T-helper 17 cell (primary cell): ENCODE results near the gene FARP2. TPM values are rescaled to one million over a fixed set of nuclear protein-coding genes. Genes with fewer than 3 reads are reported as not detected.
"Not testable (repeated sequence)": the region's sequence is repeated elsewhere in the genome, so short reads cannot be mapped to it uniquely, and the experiment has no call there.

ENCODE experiments used
- ATAC-seq: fragments of 150-1000 bp; cut with Tn5 transposase; 2 replicates; pipeline ENCODE4 v1.10.0; 2021; ENCODE audit warnings: mild to moderate bottlenecking, moderate library complexity
- DNase-seq, 3 donors: peaks; one replicate each; pipeline versions ENCODE4 v3.0.0 to v3.0.0-alpha.2; 2020 to 2021
- H3K9me3 ChIP-seq: one replicate; pipeline ENCODE4 v1.7.0; 2013; ENCODE audit warnings: low read length, mild to moderate bottlenecking; ENCODE audit not compliant: control insufficient read depth, poor library complexity, severe bottlenecking
- H3K27ac Mint-ChIP-seq: one replicate; pipeline ENCODE4 v1.8.0; 2022; ENCODE audit warnings: mild to moderate bottlenecking, moderate library complexity, mixed read lengths
- H3K27me3 Mint-ChIP-seq: one replicate; pipeline ENCODE4 v1.8.0; 2022; ENCODE audit warnings: mixed read lengths
- H3K36me3 Mint-ChIP-seq: one replicate; pipeline ENCODE4 v1.8.0; 2022; ENCODE audit warnings: low read depth, mixed read lengths
- H3K4me1 Mint-ChIP-seq: one replicate; pipeline ENCODE4 v1.8.0; 2022; ENCODE audit warnings: mild to moderate bottlenecking, mixed read lengths
- H3K4me3 Mint-ChIP-seq: one replicate; pipeline ENCODE4 v1.8.0; 2022; ENCODE audit warnings: mild to moderate bottlenecking, moderate library complexity, mixed read lengths
- total RNA-seq, 4 donors: library from RNA in 2 of 4; stranded (reverse) in 2 of 4; gene quantifications; one replicate each; pipeline ENCODE4 v1.2.3 and lab custom pipeline; 2022 to 2026

FARP2 gene
- total RNA-seq, 2 donors from 2014 or later: 18.0 to 28.1 TPM

DNA sequence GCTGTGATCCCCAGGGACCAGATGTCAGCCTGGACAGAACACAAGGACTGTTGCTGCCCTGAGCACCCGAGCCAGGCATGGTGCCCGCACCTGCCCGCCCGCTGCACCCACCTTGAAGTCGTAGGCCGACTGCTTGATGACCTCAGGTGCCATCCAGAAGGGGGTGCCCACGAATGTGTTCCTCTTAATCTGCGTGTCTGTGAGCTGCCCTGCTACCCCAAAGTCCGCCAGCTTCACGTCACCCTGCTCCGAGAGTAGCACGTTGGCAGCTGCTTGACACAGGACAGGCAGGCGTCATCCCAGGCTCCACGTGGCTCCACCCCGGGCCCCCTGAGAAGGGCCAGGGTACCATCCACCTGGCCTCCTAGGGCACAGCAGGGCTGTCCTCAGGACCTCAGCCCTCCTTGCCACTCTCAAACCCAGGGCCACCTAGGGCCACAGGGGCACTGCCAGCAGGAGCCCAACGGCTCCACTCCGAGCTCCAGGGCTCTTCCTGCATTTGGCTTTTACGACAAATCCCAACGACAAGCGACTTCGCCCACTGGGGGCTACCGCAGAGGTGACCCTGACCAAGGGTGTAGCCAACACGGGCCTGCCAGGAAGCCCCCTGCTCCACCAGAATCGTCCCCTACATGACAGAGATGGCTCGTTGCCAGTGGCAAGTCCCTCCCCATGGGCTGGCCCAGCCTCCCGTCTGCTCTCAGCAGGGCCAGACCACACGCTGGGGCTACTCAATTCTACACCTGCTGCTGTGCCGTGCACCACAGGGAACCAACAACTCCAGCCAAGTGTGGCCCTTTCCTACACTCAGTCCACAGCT, 143.3 kb downstream of the FARP2 start:
- H3K4me3 Mint-ChIP-seq: no peak overlapping the region
- no peak for ATAC-seq
- H3K27ac Mint-ChIP-seq: no peak overlapping the region
- DNase-seq: no peak
- no peaks in the 10 kb centered on the region for H3K36me3 Mint-ChIP-seq
- H3K4me1 Mint-ChIP-seq: peaks cover 3% of the 10 kb centered on the region
- no peaks in the 10 kb centered on the region for H3K27me3 Mint-ChIP-seq
- no peaks in the 10 kb centered on the region for H3K9me3 ChIP-seq

DNA sequence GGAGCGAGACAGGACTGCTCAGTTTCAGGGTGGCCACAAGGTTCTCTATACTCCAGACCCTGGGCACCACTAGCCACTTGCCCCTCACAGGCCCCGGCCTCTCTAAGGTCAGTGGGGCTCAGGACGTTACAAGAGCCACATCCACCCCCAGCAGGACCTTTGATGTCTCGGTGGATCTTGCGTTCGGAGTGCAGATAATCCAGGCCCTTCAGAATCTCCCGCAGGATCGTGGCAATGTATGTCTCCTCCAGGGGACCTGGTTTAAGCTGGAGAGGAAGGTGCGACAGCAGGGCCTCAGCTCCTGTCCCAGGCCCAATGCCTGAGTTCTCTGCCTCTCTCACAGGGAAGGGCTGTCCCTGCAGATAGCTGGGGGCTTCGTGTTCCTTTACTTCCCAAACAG, 143.9 kb downstream of the FARP2 start:
- no peak for DNase-seq
- no peak for ATAC-seq
- Mint-ChIP-seq H3K36me3 (no peaks in the 10 kb centered on the region), H3K4me1 (peaks cover 6% of the 10 kb centered on the region), H3K27ac (no peak overlapping the region), H3K4me3 (no peak overlapping the region), H3K27me3 (no peaks in the 10 kb centered on the region)
- no peaks in the 10 kb centered on the region for H3K9me3 ChIP-seq

DNA sequence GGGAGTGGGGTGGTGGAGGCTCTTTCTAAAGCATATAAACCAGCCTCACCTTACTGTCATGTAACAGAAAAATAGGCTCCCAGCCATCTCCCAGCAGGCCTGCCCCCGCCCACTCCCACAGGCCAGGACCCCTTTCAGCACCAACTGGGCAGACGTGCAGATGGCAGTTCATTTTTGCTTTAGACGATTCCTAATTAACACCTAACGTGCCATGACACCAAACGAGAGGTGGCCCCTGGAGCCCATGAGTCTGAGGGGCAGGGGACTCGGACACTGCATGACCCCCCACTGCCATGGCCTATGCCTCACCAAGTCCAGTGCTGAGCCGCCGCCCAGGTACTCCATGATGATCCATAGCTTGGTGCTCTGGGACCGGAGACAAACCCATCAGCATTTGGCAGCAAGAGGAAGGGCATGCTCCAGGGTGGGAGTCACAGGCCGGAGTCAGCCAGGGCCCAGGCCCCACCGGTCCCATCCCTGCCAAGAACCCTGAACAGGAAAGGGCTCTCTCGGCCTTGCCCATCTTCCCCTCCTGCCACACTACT, 144.4 kb downstream of the FARP2 start:
- DNase-seq (no peak), ATAC-seq (no peak)
- Mint-ChIP-seq H3K4me3 (no peak overlapping the region), H3K27me3 (no peaks in the 10 kb centered on the region), H3K36me3 (no peaks in the 10 kb centered on the region), H3K4me1 (peaks cover 11% of the 10 kb centered on the region), H3K27ac (no peak overlapping the region)
- H3K9me3 ChIP-seq: no peaks in the 10 kb centered on the region

DNA sequence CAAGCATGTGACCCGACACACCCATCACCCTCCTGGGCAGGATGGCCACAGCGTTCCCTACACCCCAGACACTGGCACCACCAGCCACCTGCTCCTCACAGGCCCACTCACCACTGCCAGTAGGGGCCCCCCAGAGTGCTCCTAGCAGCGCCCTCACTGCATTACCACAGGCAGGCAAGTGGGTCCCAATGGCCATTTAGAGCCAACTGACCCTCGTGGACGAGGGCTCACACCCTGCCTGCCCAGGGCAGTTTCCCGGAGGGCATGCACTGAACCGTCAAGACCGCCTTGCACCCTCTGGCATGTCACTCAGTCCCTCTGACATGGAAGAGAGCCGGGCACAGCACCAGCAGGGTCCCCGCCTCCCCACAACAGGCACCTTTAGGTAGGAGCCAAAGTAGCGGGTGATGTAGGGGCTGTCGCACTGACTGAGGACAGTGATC, 145.0 kb downstream of the FARP2 start:
- H3K27ac Mint-ChIP-seq: no peak overlapping the region
- no peak overlapping the region for H3K4me3 Mint-ChIP-seq
- peaks cover 11% of the 10 kb centered on the region for H3K4me1 Mint-ChIP-seq
- H3K36me3 Mint-ChIP-seq: no peaks in the 10 kb centered on the region
- H3K9me3 ChIP-seq: no peaks in the 10 kb centered on the region
- ATAC-seq: no peak
- no peak for DNase-seq
- no peaks in the 10 kb centered on the region for H3K27me3 Mint-ChIP-seq

DNA sequence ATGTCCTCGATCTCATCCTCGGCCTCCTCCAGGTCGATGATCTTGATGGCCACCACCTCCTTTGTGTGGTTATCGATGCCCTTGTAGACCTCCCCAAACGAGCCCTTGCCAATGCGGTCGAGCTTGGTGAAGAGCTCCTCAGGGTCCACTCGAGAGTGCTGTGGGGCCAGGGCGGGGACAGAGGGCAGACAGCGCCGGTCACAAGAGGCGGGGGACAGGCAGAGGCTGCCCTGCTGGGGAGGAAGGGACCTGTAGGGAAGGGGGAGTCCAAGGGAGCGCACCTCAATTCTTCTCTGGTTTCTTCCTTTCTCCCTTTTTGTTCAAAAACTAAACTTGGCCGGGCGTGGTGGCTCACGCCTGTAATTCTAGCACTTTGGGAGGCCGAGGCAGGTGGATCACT, 145.5 kb downstream of the FARP2 start:
- Mint-ChIP-seq H3K4me1 (peaks cover 13% of the 10 kb centered on the region), H3K4me3 (no peak overlapping the region), H3K27me3 (no peaks in the 10 kb centered on the region), H3K36me3 (no peaks in the 10 kb centered on the region), H3K27ac (no peak overlapping the region)
- DNase-seq (no peak), ATAC-seq (no peak)
- H3K9me3 ChIP-seq: no peaks in the 10 kb centered on the region

DNA sequence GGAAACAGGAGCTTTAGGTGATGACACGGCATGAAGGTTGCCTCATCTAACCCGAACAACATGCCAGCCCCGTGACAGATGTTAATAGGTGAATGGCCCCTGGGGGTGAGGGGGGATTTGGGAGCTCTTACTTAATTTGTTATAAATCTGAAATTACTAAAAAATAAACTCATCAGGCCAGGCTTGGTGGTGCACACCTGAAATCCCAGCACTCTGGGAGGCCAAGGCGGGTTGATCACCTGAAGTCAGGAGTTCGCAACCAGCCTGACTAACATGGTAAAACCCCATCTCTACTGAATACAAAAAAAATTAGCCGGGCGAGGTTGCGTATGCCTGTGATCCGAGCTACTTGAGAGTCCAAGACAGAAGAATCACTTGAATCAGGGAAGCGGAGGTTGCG, 146.2 kb downstream of the FARP2 start:
- ATAC-seq: no peak
- Mint-ChIP-seq H3K4me1 (peaks cover 16% of the 10 kb centered on the region), H3K27me3 (no peaks in the 10 kb centered on the region), H3K27ac (no peak overlapping the region), H3K4me3 (no peak overlapping the region), H3K36me3 (no peaks in the 10 kb centered on the region)
- no peak for DNase-seq
- no peaks in the 10 kb centered on the region for H3K9me3 ChIP-seq

DNA sequence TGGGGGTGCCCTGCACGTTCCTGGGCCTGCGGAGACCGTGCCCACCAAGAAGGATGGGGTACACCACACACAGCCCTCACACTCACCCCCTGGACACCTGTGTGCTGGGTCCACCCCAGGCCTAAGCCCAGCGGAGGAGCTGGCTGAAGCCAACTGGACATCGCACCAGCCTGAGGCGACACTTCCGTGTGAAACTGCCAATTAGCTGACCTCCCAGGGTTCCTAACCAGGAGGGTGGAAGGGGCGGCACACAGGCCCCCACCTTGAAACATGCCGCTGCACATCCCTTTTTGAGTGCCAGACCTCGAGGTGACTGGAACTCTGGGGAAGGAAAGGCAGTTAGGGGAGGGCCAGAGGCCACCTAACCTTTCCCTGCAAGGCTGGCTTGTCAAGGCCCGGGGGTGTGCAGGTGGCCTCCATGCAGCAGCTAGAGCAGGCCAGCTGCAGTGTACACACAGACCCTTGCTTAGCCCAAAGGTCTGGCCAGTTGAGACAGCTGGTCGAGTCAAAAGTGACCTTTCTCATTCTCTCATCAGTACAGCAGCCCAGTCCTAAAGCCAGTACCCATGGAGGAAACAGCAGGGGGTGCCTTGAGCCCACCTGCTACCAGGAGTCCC, 147.8 kb downstream of the FARP2 start:
- Mint-ChIP-seq H3K36me3 (no peaks in the 10 kb centered on the region), H3K4me3 (no peak overlapping the region), H3K27ac (no peak overlapping the region), H3K27me3 (no peaks in the 10 kb centered on the region), H3K4me1 (peaks cover 20% of the 10 kb centered on the region)
- DNase-seq (no peak), ATAC-seq (no peak)
- H3K9me3 ChIP-seq: no peaks in the 10 kb centered on the region

DNA sequence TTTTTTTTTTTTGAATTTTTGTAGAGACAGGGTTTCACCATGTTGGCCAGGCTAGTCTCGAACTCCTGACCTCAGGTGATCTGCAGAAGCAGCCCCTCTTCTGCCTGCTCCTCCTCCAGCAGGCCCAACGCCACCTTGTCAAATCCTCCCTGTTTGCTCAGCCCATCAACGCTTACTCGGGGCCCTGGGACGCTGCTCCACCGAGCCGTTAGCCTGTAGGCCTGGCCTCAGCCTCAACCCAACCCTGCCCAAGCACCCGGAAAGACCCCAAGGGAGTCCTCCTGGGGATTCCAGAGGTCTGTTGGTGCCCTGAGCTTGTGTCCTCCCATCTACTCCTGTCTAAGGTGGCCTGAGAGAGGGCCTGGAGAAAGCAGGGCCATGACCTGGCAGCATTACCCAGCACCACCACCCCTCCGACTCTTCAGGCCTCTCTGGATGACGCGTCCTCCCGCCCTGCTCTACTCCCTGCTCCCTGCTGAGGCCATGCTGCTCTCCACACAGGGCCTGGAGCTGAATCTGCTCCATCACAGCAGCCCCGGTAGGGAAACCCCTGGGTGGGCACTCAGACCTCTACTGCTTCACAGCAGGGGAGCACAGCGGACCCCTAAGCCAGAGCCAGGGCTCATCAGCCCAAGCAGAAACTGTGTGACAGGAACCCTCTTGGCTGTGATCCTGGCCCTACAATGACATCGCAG, 149.1 kb downstream of the FARP2 start:
- no peak for DNase-seq
- Mint-ChIP-seq H3K27ac (no peak overlapping the region), H3K4me3 (no peak overlapping the region), H3K36me3 (no peaks in the 10 kb centered on the region), H3K27me3 (no peaks in the 10 kb centered on the region), H3K4me1 (peaks cover 25% of the 10 kb centered on the region)
- no peaks in the 10 kb centered on the region for H3K9me3 ChIP-seq
- ATAC-seq: no peak

DNA sequence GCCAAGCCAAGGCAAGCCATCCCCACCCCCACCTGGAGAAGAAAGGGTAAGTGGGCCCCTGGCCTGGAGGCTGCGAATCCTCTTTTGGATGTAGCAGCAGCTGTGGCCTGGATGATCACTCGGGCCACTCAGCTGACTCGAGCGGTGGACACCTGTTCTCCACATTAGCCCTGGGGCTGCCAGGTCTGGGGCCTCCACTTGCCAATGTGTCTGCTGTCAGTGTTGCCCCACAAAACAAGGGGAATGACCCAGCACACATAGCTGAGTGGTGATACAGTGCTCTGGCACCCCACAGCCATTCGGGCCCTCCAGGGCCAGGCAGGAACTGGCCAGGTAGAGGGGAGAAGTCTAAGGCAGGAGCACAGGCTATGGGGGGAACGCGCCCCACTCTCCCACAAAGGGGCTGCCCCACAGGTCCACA, 149.7 kb downstream of the FARP2 start:
- Mint-ChIP-seq H3K4me3 (no peak overlapping the region), H3K27ac (no peak overlapping the region), H3K4me1 (peaks cover 27% of the 10 kb centered on the region), H3K36me3 (no peaks in the 10 kb centered on the region), H3K27me3 (no peaks in the 10 kb centered on the region)
- ATAC-seq (no peak), DNase-seq (no peak)
- no peaks in the 10 kb centered on the region for H3K9me3 ChIP-seq

DNA sequence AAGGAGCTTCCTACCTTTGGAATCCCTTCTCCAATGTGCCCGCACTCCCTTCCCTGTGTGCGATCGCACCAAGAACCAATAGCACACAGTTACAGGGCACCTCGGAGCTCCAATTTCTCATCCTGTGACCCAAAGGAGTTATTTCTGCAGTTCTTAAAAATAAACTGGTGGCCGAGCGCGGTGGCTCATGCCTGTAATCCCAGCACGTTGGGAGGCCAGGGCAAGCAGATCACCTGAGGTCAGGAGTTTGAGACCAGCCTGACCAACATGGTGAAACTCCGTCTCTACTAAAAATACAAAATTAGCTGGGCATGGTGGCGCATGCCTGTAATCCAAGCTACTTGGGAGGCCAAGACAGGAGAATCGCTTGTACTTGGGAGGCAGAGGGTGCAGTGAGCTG, 150.2 kb downstream of the FARP2 start:
- peaks cover 27% of the 10 kb centered on the region for H3K4me1 Mint-ChIP-seq
- not testable (repeated sequence) for H3K27me3 Mint-ChIP-seq, H3K36me3 Mint-ChIP-seq, DNase-seq, ATAC-seq, H3K9me3 ChIP-seq, H3K4me3 Mint-ChIP-seq
- H3K27ac Mint-ChIP-seq: peak overlapping the region; percentile 3

DNA sequence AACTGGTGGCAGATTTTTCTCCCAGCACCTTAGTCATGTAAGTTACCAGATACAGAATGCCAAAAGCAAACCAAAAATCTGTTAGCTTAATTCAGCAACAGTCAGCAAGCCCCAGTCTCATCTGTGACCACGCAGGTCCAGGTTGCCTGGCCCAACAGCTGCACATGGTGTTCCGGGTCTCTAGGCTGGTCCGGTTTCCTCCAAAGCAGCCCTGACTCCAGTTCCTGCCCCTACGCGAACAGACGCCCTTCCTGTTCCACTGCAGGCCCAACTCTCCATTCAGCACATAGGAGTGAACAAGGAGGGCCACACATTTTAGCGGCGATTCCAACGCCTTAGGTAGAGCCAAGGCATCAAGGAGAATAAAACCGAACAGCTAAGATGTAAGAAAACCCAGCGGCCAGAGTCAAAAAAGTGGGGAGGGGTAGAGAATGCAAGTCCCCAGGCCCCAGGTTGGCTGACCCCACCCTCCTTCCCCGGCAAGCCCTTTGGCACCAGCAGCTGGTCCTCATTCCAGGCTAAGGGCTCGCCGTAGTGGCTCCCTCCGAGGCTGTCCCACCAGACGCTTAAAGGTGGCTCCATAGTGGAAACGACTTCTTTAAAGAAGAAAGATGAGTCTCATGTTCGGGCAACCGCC, 150.8 kb downstream of the FARP2 start:
- no peak for DNase-seq
- Mint-ChIP-seq H3K36me3 (no peaks in the 10 kb centered on the region), H3K4me3 (peak overlapping the region; percentile 89), H3K27me3 (no peaks in the 10 kb centered on the region), H3K27ac (peak overlapping the region; percentile 3), H3K4me1 (peaks cover 27% of the 10 kb centered on the region)
- no peaks in the 10 kb centered on the region for H3K9me3 ChIP-seq
- ATAC-seq: no peak

DNA sequence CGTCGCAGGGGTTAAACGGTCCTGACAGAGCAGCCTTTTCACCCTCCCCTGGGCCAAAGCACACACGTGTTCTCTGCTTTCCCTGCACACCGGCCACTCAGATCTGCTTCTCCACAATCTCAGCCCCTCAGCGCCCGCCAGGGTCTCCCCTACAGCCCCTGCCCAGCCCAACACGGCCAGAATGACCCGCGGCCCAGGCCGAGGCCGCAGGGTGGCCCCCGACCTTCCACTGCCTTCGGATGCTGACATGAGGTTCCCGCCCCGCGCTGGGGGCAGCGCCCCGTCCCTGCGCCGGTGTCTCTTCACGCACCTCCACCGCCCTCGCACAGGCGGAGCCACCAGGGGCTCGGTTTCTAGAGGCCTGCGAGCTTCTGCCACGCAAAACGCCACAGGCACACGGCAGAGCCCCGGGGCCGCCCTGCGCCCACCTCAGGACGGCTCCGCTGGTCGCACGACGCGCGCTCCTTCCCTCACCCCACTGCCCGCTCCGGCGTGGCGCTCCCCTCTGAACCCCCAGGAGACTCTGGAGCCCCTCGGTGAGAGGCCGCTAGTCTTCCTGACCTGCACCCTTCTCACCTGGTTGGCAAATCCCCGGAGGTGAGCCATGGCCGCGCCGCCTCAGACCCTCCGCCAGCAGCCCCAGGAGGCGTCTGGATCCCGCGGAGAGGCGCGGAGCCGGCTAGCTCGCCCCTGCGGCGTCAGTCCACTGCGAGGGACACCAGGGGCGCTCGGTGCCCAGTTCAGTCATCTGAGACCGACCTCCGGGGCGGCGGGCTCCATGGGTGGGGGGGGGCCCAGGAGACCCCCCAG, 151.6 kb downstream of the FARP2 start:
- Mint-ChIP-seq H3K27ac (peak overlapping the region; percentile 3), H3K36me3 (peaks cover 2% of the 10 kb centered on the region), H3K4me1 (peaks cover 27% of the 10 kb centered on the region), H3K27me3 (no peaks in the 10 kb centered on the region), H3K4me3 (peak overlapping the region; percentile 89)
- H3K9me3 ChIP-seq: no peaks in the 10 kb centered on the region
- DNase-seq: peak in 2 of 3 donors; percentile 15 to 19
- ATAC-seq: no peak
